22Rv1 (cell line): ENCODE results near the gene C20orf173.

Source experiments
- ZFX ChIP-seq: fragments of 450-650 bp; IDR thresholded peaks from 2 replicates; pipeline ENCODE4 v1.6.1; 2017; ENCODE audit warnings: antibody characterized with exemption, borderline replicate concordance
- TF ChIP-seq, protein P1 (sequence below): fragments of 450-650 bp; IDR thresholded peaks from 2 replicates; pipeline ENCODE4 v1.5.1; 2017; ENCODE audit warnings: mild to moderate bottlenecking

- TF ChIP-seq, protein P1, sequence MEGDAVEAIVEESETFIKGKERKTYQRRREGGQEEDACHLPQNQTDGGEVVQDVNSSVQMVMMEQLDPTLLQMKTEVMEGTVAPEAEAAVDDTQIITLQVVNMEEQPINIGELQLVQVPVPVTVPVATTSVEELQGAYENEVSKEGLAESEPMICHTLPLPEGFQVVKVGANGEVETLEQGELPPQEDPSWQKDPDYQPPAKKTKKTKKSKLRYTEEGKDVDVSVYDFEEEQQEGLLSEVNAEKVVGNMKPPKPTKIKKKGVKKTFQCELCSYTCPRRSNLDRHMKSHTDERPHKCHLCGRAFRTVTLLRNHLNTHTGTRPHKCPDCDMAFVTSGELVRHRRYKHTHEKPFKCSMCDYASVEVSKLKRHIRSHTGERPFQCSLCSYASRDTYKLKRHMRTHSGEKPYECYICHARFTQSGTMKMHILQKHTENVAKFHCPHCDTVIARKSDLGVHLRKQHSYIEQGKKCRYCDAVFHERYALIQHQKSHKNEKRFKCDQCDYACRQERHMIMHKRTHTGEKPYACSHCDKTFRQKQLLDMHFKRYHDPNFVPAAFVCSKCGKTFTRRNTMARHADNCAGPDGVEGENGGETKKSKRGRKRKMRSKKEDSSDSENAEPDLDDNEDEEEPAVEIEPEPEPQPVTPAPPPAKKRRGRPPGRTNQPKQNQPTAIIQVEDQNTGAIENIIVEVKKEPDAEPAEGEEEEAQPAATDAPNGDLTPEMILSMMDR = no peak
- TF ChIP-seq ZFX = no peak
Observed at GRCh38 chr20:35515341-35515740, 14.1 kb downstream of the C20orf173 start.
